Lower leg skin (tissue), 4 donors: ENCODE data around the gene CASR. TPM values are rescaled to one million over a fixed set of nuclear protein-coding genes. Genes with fewer than 3 reads are reported as not detected.

Experiments used
- DNase-seq, 2 donors: peaks; one replicate each; pipeline ENCODE4 v3.0.0-alpha.2; 2019; ENCODE audit warnings: low spot score in 2 of 2
- H3K4me3 ChIP-seq: fragments of 200-600 bp; sonication (generic); 2 replicates; pipeline ENCODE4 v1.5.1; 2017; ENCODE audit warnings: mild to moderate bottlenecking, low read depth; ENCODE audit not compliant: poor library complexity, severe bottlenecking
- CTCF ChIP-seq, 3 donors: fragments of 450-650 bp; IDR thresholded peaks; one replicate each; pipeline ENCODE4 v1.5.1; 2016; ENCODE audit warnings: antibody characterized with exemption in 3 of 3, mild to moderate bottlenecking in 3 of 3, moderate library complexity in 2 of 3
- POLR2A ChIP-seq, 2 donors: fragments of 450-650 bp; IDR thresholded peaks; one replicate each; pipeline ENCODE4 v1.6.1; 2016 to 2017; ENCODE audit warnings: antibody characterized with exemption in 2 of 2, mild to moderate bottlenecking in 1 of 2, moderate library complexity in 1 of 2
- WGBS, 2 donors: methylation state at CpG; one replicate each; pipeline ENCODE4 v1.1.5; 2018; 5-methylcytosine and 5-hydroxymethylcytosine counted together
- intact Hi-C: fragments of 100-400 bp; cut with DNase I; formaldehyde crosslinking; loops from one replicate; pipeline ENCODE4 v1.15.0; 2023; ENCODE audit warnings: low total_unique reads
- total RNA-seq, 4 donors: library from RNA; depleted of rRNA; stranded (reverse); fragments of >200 nt; gene quantifications; one replicate each; pipeline ENCODE4 v1.1.0, GENCODE V29; 2016

CASR gene
- total RNA-seq, 4 donors from 2014 or later, result not detected

GRCh38 chr3:122219242-122219872 is 35.9 kb downstream of the CASR start:
- no peak for DNase-seq
- intact Hi-C loops, result no loop called here
- 79 to 83% methylated on average over 1 of the region's 1 CpG for WGBS, 2 donors
- no peak overlapping the region for H3K4me3 ChIP-seq
- no peak for TF ChIP-seq POLR2A (IDR thresholded peaks at IDR 0.05)
- TF ChIP-seq CTCF (IDR thresholded peaks at IDR 0.05), result no peak

GRCh38 chr3:122227036-122227781 is 43.7 kb downstream of the CASR start:
- WGBS, 2 donors, result 88 to 93% methylated on average over 19 to 20 of the region's 23 CpGs
- no peak overlapping the region for H3K4me3 ChIP-seq
- intact Hi-C loops, result no loop called here
- TF ChIP-seq POLR2A (IDR thresholded peaks at IDR 0.05), result no peak
- no peak for TF ChIP-seq CTCF (IDR thresholded peaks at IDR 0.05)
- no peak for DNase-seq

- DNase-seq, result no peak
Measured at GRCh38 chr3:122230174-122230573, 46.7 kb downstream of the CASR start.

GRCh38 chr3:122231465-122232157 is 48.1 kb downstream of the CASR start:
- intact Hi-C loops, result no loop called here
- no peak for DNase-seq
- WGBS, 2 donors, result 36 to 41% methylated on average over 9 of the region's 9 CpGs

More at GRCh38 chr3:122230174-122230573, 46.7 kb downstream of the CASR start:
- 72 to 87% methylated on average over 22 of the region's 23 CpGs for WGBS, 2 donors
- H3K4me3 ChIP-seq, result no peak overlapping the region
- TF ChIP-seq CTCF (IDR thresholded peaks at IDR 0.05) (no peak), POLR2A (IDR thresholded peaks at IDR 0.05) (no peak)
- intact Hi-C loops, result no loop called here

GRCh38 chr3:122232485-122232884 is 49.0 kb downstream of the CASR start:
- 47 to 77% methylated on average over 4 of the region's 4 CpGs for WGBS, 2 donors
- TF ChIP-seq POLR2A (IDR thresholded peaks at IDR 0.05) (no peak), CTCF (IDR thresholded peaks at IDR 0.05) (no peak)
- no peak for DNase-seq
- intact Hi-C loops, result no loop called here
- H3K4me3 ChIP-seq, result no peak overlapping the region

More at GRCh38 chr3:122231465-122232157, 48.1 kb downstream of the CASR start:
- H3K4me3 ChIP-seq, result no peak overlapping the region
- TF ChIP-seq POLR2A (IDR thresholded peaks at IDR 0.05) (no peak), CTCF (IDR thresholded peaks at IDR 0.05) (no peak)
